ENCODE data around the gene ZMPSTE24.

ZMPSTE24 gene

GRCh38 chr1:40265919-40266318 is 7.9 kb downstream of the ZMPSTE24 start:
- Histone ChIP-seq H3K14ac (ENCODE audit: low read length) (no peak overlapping the region), H2AK5ac (ENCODE audit: low read depth, low read length) (no peak overlapping the region), H4K8ac (ENCODE audit: low read depth, low read length) (no peak overlapping the region), H2AFZ (ENCODE audit: low read length) (no peak overlapping the region), H3K4ac (ENCODE audit: low read length) (no peak overlapping the region), H3K79me1 (ENCODE audit: low read depth, low read length) (no peaks in the 10 kb centered on the region), H3K27ac (replicated peaks; ENCODE audit: low read length) (no peak overlapping the region), H3K36me3 (replicated peaks in 1 of 2; ENCODE audit: control insufficient read depth in 2 of 2, insufficient read depth in 2 of 2, low read length in 2 of 2) (peaks cover 24 to 98% of the 10 kb centered on the region in 2 donors), H3K4me1 (ENCODE audit: control insufficient read depth in 2 of 2, insufficient read depth in 1 of 2, low read depth in 1 of 2, low read length in 2 of 2) (no peaks in the 10 kb centered on the region), H2BK12ac (ENCODE audit: low read length) (no peak overlapping the region), H3K18ac (ENCODE audit: low read length) (no peak overlapping the region), H2BK120ac (ENCODE audit: low read depth, low read length) (no peak overlapping the region), H4K91ac (ENCODE audit: low read depth, low read length, poor library complexity) (no peak overlapping the region), H3K27me3 (ENCODE audit: control insufficient read depth in 3 of 3, insufficient read depth in 3 of 3, low read depth in 1 of 3, low read length in 3 of 3) (no peaks in the 10 kb centered on the region), H3K4me3 (ENCODE audit: low read length in 2 of 2) (no peak overlapping the region), H2BK15ac (ENCODE audit: low read length) (no peak overlapping the region), H3K4me2 (ENCODE audit: insufficient read depth, low read length, poor library complexity, severe bottlenecking) (no peak overlapping the region), H3K9ac (ENCODE audit: low read depth, low read length, poor library complexity) (no peak overlapping the region), H2BK5ac (ENCODE audit: low read length) (no peak overlapping the region), H3K23ac (ENCODE audit: low read depth, low read length, poor library complexity) (no peak overlapping the region), H3K9me3 (replicated peaks in 1 of 2; ENCODE audit: control insufficient read depth in 2 of 2, insufficient read depth in 1 of 2, low read depth in 1 of 2, low read length in 2 of 2) (no peaks in the 10 kb centered on the region)
- DNase-seq (ENCODE audit: low spot score) = no peak

GRCh38 chr1:40266786-40267535 is 8.9 kb downstream of the ZMPSTE24 start:
- Histone ChIP-seq H3K14ac (ENCODE audit: low read length) (no peak overlapping the region), H4K91ac (ENCODE audit: low read depth, low read length, poor library complexity) (no peak overlapping the region), H2BK12ac (ENCODE audit: low read length) (no peak overlapping the region), H3K23ac (ENCODE audit: low read depth, low read length, poor library complexity) (no peak overlapping the region), H3K4me1 (ENCODE audit: control insufficient read depth in 2 of 2, insufficient read depth in 1 of 2, low read depth in 1 of 2, low read length in 2 of 2) (no peaks in the 10 kb centered on the region), H2BK5ac (ENCODE audit: low read length) (no peak overlapping the region), H2AK5ac (ENCODE audit: low read depth, low read length) (no peak overlapping the region), H3K27ac (replicated peaks; ENCODE audit: low read length) (no peak overlapping the region), H3K4ac (ENCODE audit: low read length) (no peak overlapping the region), H3K36me3 (replicated peaks in 1 of 2; ENCODE audit: control insufficient read depth in 2 of 2, insufficient read depth in 2 of 2, low read length in 2 of 2) (peaks cover 21 to 98% of the 10 kb centered on the region in 2 donors), H3K79me1 (ENCODE audit: low read depth, low read length) (no peaks in the 10 kb centered on the region), H3K27me3 (ENCODE audit: control insufficient read depth in 3 of 3, insufficient read depth in 3 of 3, low read depth in 1 of 3, low read length in 3 of 3) (no peaks in the 10 kb centered on the region), H2AFZ (ENCODE audit: low read length) (no peak overlapping the region), H2BK15ac (ENCODE audit: low read length) (no peak overlapping the region), H3K18ac (ENCODE audit: low read length) (no peak overlapping the region), H3K4me2 (ENCODE audit: insufficient read depth, low read length, poor library complexity, severe bottlenecking) (no peak overlapping the region), H2BK120ac (ENCODE audit: low read depth, low read length) (no peak overlapping the region), H3K4me3 (ENCODE audit: low read length in 2 of 2) (no peak overlapping the region), H3K9me3 (replicated peaks in 1 of 2; ENCODE audit: control insufficient read depth in 2 of 2, insufficient read depth in 1 of 2, low read depth in 1 of 2, low read length in 2 of 2) (no peaks in the 10 kb centered on the region), H3K9ac (ENCODE audit: low read depth, low read length, poor library complexity) (no peak overlapping the region), H4K8ac (ENCODE audit: low read depth, low read length) (no peak overlapping the region)
- no CpG with 5 or more reads among the region's 6 CpGs for WGBS, 2 donors (ENCODE audit: extremely low coverage in 2 of 2, insufficient read length in 2 of 2, insufficient replicate concordance in 1 of 2)
- no peak for DNase-seq (ENCODE audit: low spot score)

- Histone ChIP-seq H3K14ac (ENCODE audit: low read length) (no peak overlapping the region), H3K36me3 (replicated peaks in 1 of 2; ENCODE audit: control insufficient read depth in 2 of 2, insufficient read depth in 2 of 2, low read length in 2 of 2) (peaks cover 21 to 98% of the 10 kb centered on the region in 2 donors), H2AFZ (ENCODE audit: low read length) (no peak overlapping the region), H4K91ac (ENCODE audit: low read depth, low read length, poor library complexity) (no peak overlapping the region), H3K79me1 (ENCODE audit: low read depth, low read length) (no peaks in the 10 kb centered on the region), H2BK12ac (ENCODE audit: low read length) (no peak overlapping the region), H4K8ac (ENCODE audit: low read depth, low read length) (no peak overlapping the region), H2BK120ac (ENCODE audit: low read depth, low read length) (no peak overlapping the region), H3K4me3 (ENCODE audit: low read length in 2 of 2) (no peak overlapping the region), H2AK5ac (ENCODE audit: low read depth, low read length) (no peak overlapping the region), H2BK15ac (ENCODE audit: low read length) (no peak overlapping the region), H3K4me1 (ENCODE audit: control insufficient read depth in 2 of 2, insufficient read depth in 1 of 2, low read depth in 1 of 2, low read length in 2 of 2) (no peaks in the 10 kb centered on the region), H2BK5ac (ENCODE audit: low read length) (no peak overlapping the region), H3K9me3 (replicated peaks in 1 of 2; ENCODE audit: control insufficient read depth in 2 of 2, insufficient read depth in 1 of 2, low read depth in 1 of 2, low read length in 2 of 2) (no peaks in the 10 kb centered on the region), H3K27me3 (ENCODE audit: control insufficient read depth in 3 of 3, insufficient read depth in 3 of 3, low read depth in 1 of 3, low read length in 3 of 3) (no peaks in the 10 kb centered on the region), H3K4me2 (ENCODE audit: insufficient read depth, low read length, poor library complexity, severe bottlenecking) (no peak overlapping the region), H3K27ac (replicated peaks; ENCODE audit: low read length) (no peak overlapping the region), H3K4ac (ENCODE audit: low read length) (no peak overlapping the region), H3K18ac (ENCODE audit: low read length) (no peak overlapping the region), H3K9ac (ENCODE audit: low read depth, low read length, poor library complexity) (no peak overlapping the region), H3K23ac (ENCODE audit: low read depth, low read length, poor library complexity) (no peak overlapping the region)
- WGBS, 2 donors (ENCODE audit: extremely low coverage in 2 of 2, insufficient read length in 2 of 2, insufficient replicate concordance in 1 of 2) = no CpG with 5 or more reads among the region's 2 CpGs
- no peak for DNase-seq (ENCODE audit: low spot score)
Observed at GRCh38 chr1:40267767-40268187, 9.7 kb downstream of the ZMPSTE24 start.

GRCh38 chr1:40268211-40268610 is 10.2 kb downstream of the ZMPSTE24 start:
- H4K8ac ChIP-seq (ENCODE audit: low read depth, low read length) = no peak overlapping the region
- no peak overlapping the region for H4K91ac ChIP-seq (ENCODE audit: low read depth, low read length, poor library complexity)
- no peaks in the 10 kb centered on the region for H3K27me3 ChIP-seq (ENCODE audit: control insufficient read depth in 3 of 3, insufficient read depth in 3 of 3, low read depth in 1 of 3, low read length in 3 of 3)
- no peak overlapping the region for H2AK5ac ChIP-seq (ENCODE audit: low read depth, low read length)
- no peaks in the 10 kb centered on the region for H3K79me1 ChIP-seq (ENCODE audit: low read depth, low read length)
- H3K9me3 ChIP-seq (replicated peaks in 1 of 2; ENCODE audit: control insufficient read depth in 2 of 2, insufficient read depth in 1 of 2, low read depth in 1 of 2, low read length in 2 of 2) = no peaks in the 10 kb centered on the region
- no peak overlapping the region for H3K27ac ChIP-seq (replicated peaks; ENCODE audit: low read length)
- H3K36me3 ChIP-seq (replicated peaks in 1 of 2; ENCODE audit: control insufficient read depth in 2 of 2, insufficient read depth in 2 of 2, low read length in 2 of 2) = peaks cover 21 to 96% of the 10 kb centered on the region in 2 donors
- no peak overlapping the region for H2BK15ac ChIP-seq (ENCODE audit: low read length)
- no peak overlapping the region for H3K14ac ChIP-seq (ENCODE audit: low read length)
- H2BK5ac ChIP-seq (ENCODE audit: low read length) = no peak overlapping the region
- no peak overlapping the region for H3K23ac ChIP-seq (ENCODE audit: low read depth, low read length, poor library complexity)
- no peak overlapping the region for H3K18ac ChIP-seq (ENCODE audit: low read length)
- no peak overlapping the region for H2BK12ac ChIP-seq (ENCODE audit: low read length)
- no peaks in the 10 kb centered on the region for H3K4me1 ChIP-seq (ENCODE audit: control insufficient read depth in 2 of 2, insufficient read depth in 1 of 2, low read depth in 1 of 2, low read length in 2 of 2)
- no peak for DNase-seq (ENCODE audit: low spot score)
- H3K9ac ChIP-seq (ENCODE audit: low read depth, low read length, poor library complexity) = no peak overlapping the region
- no peak overlapping the region for H3K4me2 ChIP-seq (ENCODE audit: insufficient read depth, low read length, poor library complexity, severe bottlenecking)
- H2AFZ ChIP-seq (ENCODE audit: low read length) = no peak overlapping the region
- H3K4ac ChIP-seq (ENCODE audit: low read length) = no peak overlapping the region
- H3K4me3 ChIP-seq (ENCODE audit: low read length in 2 of 2) = no peak overlapping the region
- H2BK120ac ChIP-seq (ENCODE audit: low read depth, low read length) = no peak overlapping the region

Data from neuronal stem cell (in vitro differentiated cells).